K562 (cell line): ENCODE results near the gene SLC25A31. TPM values are rescaled to one million over a fixed set of nuclear protein-coding genes. Genes with fewer than 3 reads are reported as not detected.
A peak's percentile ranks its signal among the peaks of the same experiment; 100 is the strongest.

ENCODE experiments used
- ATAC-seq: fragments of 200-7000 bp; cut with Tn5 transposase; 3 replicates; pipeline ENCODE4 v1.9.1; 2020; ENCODE audit warnings: moderate library complexity
- BruUV-seq: library from RNA; stranded (reverse); fragments of 400-500 nt; replicated peaks from 2 replicates; lab custom pipeline; 2021; lab: Mats Ljungman, UMichigan
- CTCF ChIA-PET: fragments of 300-600 bp; formaldehyde crosslinking; extraction: SDS; loops from one replicate; lab custom pipeline; 2021; ENCODE audit warnings: low intra/inter-chr PET ratio; lab: Yijun Ruan, JAX
- POLR2A ChIA-PET: fragments of 300-600, 350-650 bp; sonication (Branson Sonifier 250); formaldehyde crosslinking; extraction: SDS; loops from one replicate; lab custom pipeline; 2021; ENCODE audit warnings: antibody characterized with exemption, inconsistent platforms; lab: Yijun Ruan, JAX
- DNase-seq, 4 experiments: peaks; one replicate each; pipeline versions ENCODE4 v3.0.0 to v3.0.0-alpha.2; 2011 to 2018; ENCODE audit warnings: low spot score in 3 of 4, mixed read lengths in 3 of 4; ENCODE audit errors: extremely low read depth in 1 of 4
- FAIRE-seq: peaks from 2 replicates; lab custom pipeline; 2011; peaks lifted over from hg19 to GRCh38; lab: Jason Lieb, UNC
- H2AFZ ChIP-seq: 2 replicates; pipeline ENCODE4 v1.6.0; 2011; ENCODE audit warnings: low read depth, low read length, control low read depth, inconsistent platforms
- H3K27ac ChIP-seq: fragments of 200-600 bp; 3 replicates; pipeline ENCODE4 v1.8.0; 2011; ENCODE audit warnings: low read depth, mild to moderate bottlenecking, control low read depth, inconsistent platforms, low read length, moderate library complexity, mixed read lengths; ENCODE audit errors: extremely low read depth
- H3K27me3 ChIP-seq, 2 experiments: fragments of 300-600 bp in 1 of 2; 2 replicates in 1 of 2; 3 replicates in 1 of 2; pipeline versions ENCODE4 v1.6.0 to v1.8.0; 2011; ENCODE audit warnings: inconsistent platforms in 2 of 2, low read length in 2 of 2, mild to moderate bottlenecking in 1 of 2, mixed read lengths in 1 of 2, moderate library complexity in 1 of 2; ENCODE audit not compliant: control insufficient read depth in 2 of 2, insufficient read depth in 2 of 2
- H3K36me3 ChIP-seq: fragments of 300-600 bp; 3 replicates; pipeline ENCODE4 v1.8.0; 2011; ENCODE audit warnings: mild to moderate bottlenecking, low read length, inconsistent platforms; ENCODE audit not compliant: control insufficient read depth, insufficient read depth
- H3K4me1 ChIP-seq, 2 experiments: fragments of 200-600 bp in 1 of 2; replicated peaks in 1 of 2; 2 replicates in 1 of 2; 3 replicates in 1 of 2; pipeline versions ENCODE4 v1.5.1 to v1.8.0; 2011; ENCODE audit warnings: inconsistent platforms in 2 of 2, low read length in 2 of 2, mild to moderate bottlenecking in 1 of 2, mixed read lengths in 1 of 2, moderate library complexity in 1 of 2; ENCODE audit not compliant: control insufficient read depth in 2 of 2, insufficient read depth in 2 of 2
- H3K4me2 ChIP-seq: 2 replicates; pipeline ENCODE4 v1.6.1; 2011; ENCODE audit warnings: low read length, control low read depth, inconsistent platforms, mixed read lengths; ENCODE audit not compliant: insufficient read depth
- H3K4me3 ChIP-seq: fragments of 200-600 bp; sonication (generic), shearing (Covaris generic); 2 replicates; pipeline ENCODE4 v1.5.1; 2016; ENCODE audit warnings: control low read depth, inconsistent platforms
- H3K79me2 ChIP-seq: fragments of 200-600 bp; 3 replicates; pipeline ENCODE4 v1.8.0; 2011; ENCODE audit warnings: low read length, inconsistent platforms; ENCODE audit not compliant: control insufficient read depth, insufficient read depth
- H3K9ac ChIP-seq, 2 experiments: 2 replicates each; pipeline versions ENCODE4 v1.6.0 to v1.6.1; 2011; ENCODE audit warnings: low read depth in 2 of 2, low read length in 2 of 2, control low read depth in 1 of 2, inconsistent platforms in 1 of 2, mild to moderate bottlenecking in 1 of 2, mixed read lengths in 1 of 2; ENCODE audit not compliant: insufficient read depth in 1 of 2
- H3K9me1 ChIP-seq: one replicate; pipeline ENCODE4 v1.6.0; 2011; ENCODE audit warnings: inconsistent platforms, mild to moderate bottlenecking, low read length, moderate library complexity; ENCODE audit not compliant: control insufficient read depth, insufficient read depth
- H3K9me3 ChIP-seq: replicated peaks from 2 replicates; pipeline ENCODE4 v1.5.1; 2011; ENCODE audit warnings: low read depth, low read length, inconsistent platforms; ENCODE audit not compliant: control insufficient read depth, insufficient read depth
- H4K20me1 ChIP-seq: replicated peaks from 2 replicates; pipeline ENCODE4 v1.6.1; 2011; ENCODE audit warnings: low read length, inconsistent platforms, mixed read lengths; ENCODE audit not compliant: control insufficient read depth, insufficient read depth
- ARNT ChIP-seq, 2 experiments: fragments of 450-650 bp; IDR thresholded peaks; 2 replicates each; pipeline ENCODE4 v1.6.1; 2016; ENCODE audit warnings: mild to moderate bottlenecking in 1 of 2
- C11orf30 ChIP-seq: fragments of 450-650 bp; IDR thresholded peaks from 2 replicates; pipeline ENCODE4 v1.6.1; 2016; ENCODE audit warnings: low read depth, mild to moderate bottlenecking
- CBX1 ChIP-seq: sonication (generic); IDR thresholded peaks from 2 replicates; pipeline ENCODE4 v1.6.1; 2016; ENCODE audit warnings: antibody characterized with exemption, low read depth, mild to moderate bottlenecking
- ESRRA ChIP-seq: fragments of 450-650 bp; IDR thresholded peaks from 2 replicates; pipeline ENCODE4 v1.6.1; 2014; ENCODE audit warnings: low read depth, mild to moderate bottlenecking, moderate library complexity, borderline replicate concordance
- KDM1A ChIP-seq, 2 experiments: fragments of 450-650 bp; IDR thresholded peaks; 2 replicates each; pipeline ENCODE4 v1.6.1; 2016; ENCODE audit warnings: mild to moderate bottlenecking in 2 of 2
- MCM5 ChIP-seq: fragments of 450-650 bp; IDR thresholded peaks from 2 replicates; pipeline ENCODE4 v1.6.1; 2016; ENCODE audit warnings: low read depth
- MTA3 ChIP-seq: fragments of 450-650 bp; formaldehyde crosslinking; IDR thresholded peaks from 2 replicates; pipeline ENCODE4 v1.6.1; 2017; ENCODE audit warnings: mild to moderate bottlenecking, borderline replicate concordance
- NR1H2 ChIP-seq: sonication (generic); formaldehyde crosslinking; IDR thresholded peaks from 2 replicates; pipeline ENCODE4 v1.4.0; 2020; ENCODE audit warnings: mild to moderate bottlenecking, missing genetic modification reagents
- XRCC4 ChIP-seq: IDR thresholded peaks from one replicate; pipeline ENCODE4 v1.6.1; 2011; ENCODE audit not compliant: insufficient read depth, insufficient read length; ENCODE audit errors: extremely low read depth
- ZNF316 ChIP-seq: fragments of 450-650 bp; IDR thresholded peaks from 2 replicates; pipeline ENCODE4 v1.6.1; 2016
- ZNF57 ChIP-seq: fragments of 450-650 bp; formaldehyde crosslinking; IDR thresholded peaks from 2 replicates; pipeline ENCODE4 v1.4.0; 2020; ENCODE audit warnings: mild to moderate bottlenecking, moderate library complexity
- in situ Hi-C: fragments of 300-500 bp; cut with MboI; formaldehyde crosslinking; loops from 4 replicates; pipeline ENCODE4 v1.15.0; 2018; ENCODE audit warnings: inconsistent platforms, mixed read lengths
- intact Hi-C: fragments of 100-400 bp; cut with micrococcal nuclease; formaldehyde crosslinking; loops from 2 replicates; pipeline ENCODE4 v1.14.2; 2022
- polyA plus RNA-seq, 8 experiments: library from polyadenylated mRNA; depleted of rRNA in 4 of 8; stranded (reverse) in 5 of 8; unstranded in 3 of 8; fragments of >200 nt; fragmentation: Nextera tagmentation in 2 of 8; fragmentation: Illumina TruSeq in 1 of 8; extraction: Ambion mirVana in 2 of 8; extraction: Trizol in 1 of 8; gene quantifications; 2 replicates each; pipeline versions ENCODE4 v1.2.1 to v1.2.3, GENCODE V29; 2011 to 2014; ENCODE audit warnings: inconsistent platforms in 1 of 8, missing spikeins in 1 of 8
- total RNA-seq, 7 experiments: library from RNA; depleted of rRNA in 6 of 7; stranded (reverse); fragments of >200 nt in 6 of 7; fragmentation: Illumina TruSeq in 2 of 7; extraction: Trizol in 2 of 7; gene quantifications; 2 replicates each; pipeline versions ENCODE4 v1.2.1 to v1.2.3, GENCODE V29; 2011 to 2021; ENCODE audit warnings: low replicate concordance in 1 of 7
- TF ChIP-seq, protein P1 (sequence below): sonication (generic); formaldehyde crosslinking; IDR thresholded peaks from 2 replicates; pipeline ENCODE4 v1.8.1; 2023; ENCODE audit warnings: mild to moderate bottlenecking, missing genetic modification reagents
- TF ChIP-seq, protein P2 (sequence below): IDR thresholded peaks from 2 replicates; pipeline ENCODE4 v1.6.1; 2012; ENCODE audit warnings: low read depth, low read length, improper control_type of control experiment, borderline replicate concordance
- TF ChIP-seq, protein P3 (sequence below): fragments of 200-400 bp; formaldehyde crosslinking; IDR thresholded peaks from 2 replicates; pipeline ENCODE4 v1.6.1; 2017; ENCODE audit warnings: mild to moderate bottlenecking, low read depth, low read length, moderate library complexity

Gene SLC25A31
- total and polyA plus RNA-seq, 9 of the 15 experiments (the other 6 are each of a cell fraction or from before 2014, with no cell fraction given) = 0.07 TPM; not detected in 8

DNA sequence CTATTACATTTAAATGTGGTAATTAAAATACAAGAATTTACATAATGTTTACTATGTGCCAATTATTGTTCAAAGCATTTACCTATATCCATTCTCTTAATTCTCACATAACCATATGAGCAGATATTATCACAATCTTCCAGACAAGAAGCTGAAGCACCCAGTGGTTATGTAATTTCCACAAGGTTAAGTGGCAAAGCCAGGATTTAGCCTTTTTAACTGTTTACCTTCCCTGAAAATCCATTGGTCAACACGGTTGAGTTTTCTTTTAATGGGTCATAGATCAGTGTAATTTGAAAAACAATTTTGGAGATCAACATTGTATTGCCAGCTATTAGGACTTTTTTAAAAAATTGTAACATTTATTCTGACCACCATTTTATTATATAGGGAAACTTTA lies 63.3 kb downstream of the SLC25A31 start (continued):
- TF ChIP-seq, protein P1, sequence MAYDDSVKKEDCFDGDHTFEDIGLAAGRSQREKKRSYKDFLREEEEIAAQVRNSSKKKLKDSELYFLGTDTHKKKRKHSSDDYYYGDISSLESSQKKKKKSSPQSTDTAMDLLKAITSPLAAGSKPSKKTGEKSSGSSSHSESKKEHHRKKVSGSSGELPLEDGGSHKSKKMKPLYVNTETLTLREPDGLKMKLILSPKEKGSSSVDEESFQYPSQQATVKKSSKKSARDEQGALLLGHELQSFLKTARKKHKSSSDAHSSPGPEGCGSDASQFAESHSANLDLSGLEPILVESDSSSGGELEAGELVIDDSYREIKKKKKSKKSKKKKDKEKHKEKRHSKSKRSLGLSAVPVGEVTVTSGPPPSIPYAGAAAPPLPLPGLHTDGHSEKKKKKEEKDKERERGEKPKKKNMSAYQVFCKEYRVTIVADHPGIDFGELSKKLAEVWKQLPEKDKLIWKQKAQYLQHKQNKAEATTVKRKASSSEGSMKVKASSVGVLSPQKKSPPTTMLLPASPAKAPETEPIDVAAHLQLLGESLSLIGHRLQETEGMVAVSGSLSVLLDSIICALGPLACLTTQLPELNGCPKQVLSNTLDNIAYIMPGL (CRISPR knock-in tag) = no peak
- TF ChIP-seq, protein P2, sequence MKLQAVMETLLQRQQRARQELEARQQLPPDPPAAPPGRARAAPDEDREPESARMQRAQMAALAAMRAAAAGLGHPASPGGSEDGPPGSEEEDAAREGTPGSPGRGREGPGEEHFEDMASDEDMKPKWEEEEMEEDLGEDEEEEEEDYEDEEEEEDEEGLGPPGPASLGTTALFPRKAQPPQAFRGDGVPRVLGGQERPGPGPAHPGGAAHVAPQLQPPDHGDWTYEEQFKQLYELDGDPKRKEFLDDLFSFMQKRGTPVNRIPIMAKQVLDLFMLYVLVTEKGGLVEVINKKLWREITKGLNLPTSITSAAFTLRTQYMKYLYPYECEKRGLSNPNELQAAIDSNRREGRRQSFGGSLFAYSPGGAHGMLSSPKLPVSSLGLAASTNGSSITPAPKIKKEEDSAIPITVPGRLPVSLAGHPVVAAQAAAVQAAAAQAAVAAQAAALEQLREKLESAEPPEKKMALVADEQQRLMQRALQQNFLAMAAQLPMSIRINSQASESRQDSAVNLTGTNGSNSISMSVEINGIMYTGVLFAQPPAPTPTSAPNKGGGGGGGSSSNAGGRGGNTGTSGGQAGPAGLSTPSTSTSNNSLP = no peak
- TF ChIP-seq NR1H2 (CRISPR knock-in tag) = no peak
- TF ChIP-seq ZNF316 = no peak
- TF ChIP-seq, protein P3, sequence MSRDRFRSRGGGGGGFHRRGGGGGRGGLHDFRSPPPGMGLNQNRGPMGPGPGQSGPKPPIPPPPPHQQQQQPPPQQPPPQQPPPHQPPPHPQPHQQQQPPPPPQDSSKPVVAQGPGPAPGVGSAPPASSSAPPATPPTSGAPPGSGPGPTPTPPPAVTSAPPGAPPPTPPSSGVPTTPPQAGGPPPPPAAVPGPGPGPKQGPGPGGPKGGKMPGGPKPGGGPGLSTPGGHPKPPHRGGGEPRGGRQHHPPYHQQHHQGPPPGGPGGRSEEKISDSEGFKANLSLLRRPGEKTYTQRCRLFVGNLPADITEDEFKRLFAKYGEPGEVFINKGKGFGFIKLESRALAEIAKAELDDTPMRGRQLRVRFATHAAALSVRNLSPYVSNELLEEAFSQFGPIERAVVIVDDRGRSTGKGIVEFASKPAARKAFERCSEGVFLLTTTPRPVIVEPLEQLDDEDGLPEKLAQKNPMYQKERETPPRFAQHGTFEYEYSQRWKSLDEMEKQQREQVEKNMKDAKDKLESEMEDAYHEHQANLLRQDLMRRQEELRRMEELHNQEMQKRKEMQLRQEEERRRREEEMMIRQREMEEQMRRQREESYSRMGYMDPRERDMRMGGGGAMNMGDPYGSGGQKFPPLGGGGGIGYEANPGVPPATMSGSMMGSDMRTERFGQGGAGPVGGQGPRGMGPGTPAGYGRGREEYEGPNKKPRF = no peak

DNA sequence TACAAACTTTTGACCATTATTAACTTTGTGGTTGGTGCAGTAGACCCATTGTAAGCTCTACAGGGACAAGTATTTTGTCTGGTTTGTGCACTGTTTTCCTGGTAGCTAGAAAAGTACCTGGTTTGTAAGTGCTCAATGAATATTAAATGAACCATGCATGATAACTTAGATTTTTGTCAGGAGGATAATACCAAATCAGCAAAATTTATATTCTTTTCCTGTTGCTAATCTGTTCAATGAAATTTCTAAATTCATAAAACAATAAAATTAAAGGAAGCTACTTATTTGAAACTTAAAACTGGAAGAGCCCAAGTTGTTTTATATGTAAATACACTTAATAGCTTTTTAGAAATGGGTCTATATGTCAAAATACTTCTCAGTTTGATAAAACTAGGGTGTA lies 69.5 kb downstream of the SLC25A31 start:
- intact Hi-C loops (no loop called here), in situ Hi-C loops (no loop called here)
- CTCF ChIA-PET = no interaction called here
- Histone ChIP-seq H3K4me1 (no peaks in the 10 kb centered on the region), H3K79me2 (peaks cover 4% of the 10 kb centered on the region; the same call in 1 of the 3 replicates), H3K27ac (no peak overlapping the region), H2AFZ (no peak overlapping the region), H3K9ac (no peak overlapping the region), H3K9me1 (no peaks in the 10 kb centered on the region), H3K27me3 (no peaks in the 10 kb centered on the region), H4K20me1 (no peaks in the 10 kb centered on the region), H3K4me3 (no peak overlapping the region), H3K4me2 (no peak overlapping the region), H3K9me3 (no peaks in the 10 kb centered on the region), H3K36me3 (peaks cover 63% of the 10 kb centered on the region; the same call in 2 of the 3 replicates)
- no TSS peak for BruUV-seq
- POLR2A ChIA-PET = interaction anchor here (0.9 kb wide), 1 partner anchor 16 kb away, joined by 3 read pairs; no protein-coding TSS in a partner anchor
- no peak for DNase-seq
- FAIRE-seq = no peak
- no peak for TF ChIP-seq ARNT (IDR thresholded peaks at IDR 0.05)
- TF ChIP-seq MCM5 = no peak
- no peak for TF ChIP-seq ZNF57 (CRISPR knock-in tag)
- peak; percentile 54 for TF ChIP-seq C11orf30
- TF ChIP-seq KDM1A (IDR thresholded peaks at IDR 0.05) = no peak
- no peak for TF ChIP-seq MTA3
- peak; percentile 61 for TF ChIP-seq ZNF316
- TF ChIP-seq ESRRA = no peak
- no peak for TF ChIP-seq CBX1
- TF ChIP-seq XRCC4 = no peak
- ATAC-seq = no peak
